ENCODE data around the gene LGR4.

LGR4 gene

DNA sequence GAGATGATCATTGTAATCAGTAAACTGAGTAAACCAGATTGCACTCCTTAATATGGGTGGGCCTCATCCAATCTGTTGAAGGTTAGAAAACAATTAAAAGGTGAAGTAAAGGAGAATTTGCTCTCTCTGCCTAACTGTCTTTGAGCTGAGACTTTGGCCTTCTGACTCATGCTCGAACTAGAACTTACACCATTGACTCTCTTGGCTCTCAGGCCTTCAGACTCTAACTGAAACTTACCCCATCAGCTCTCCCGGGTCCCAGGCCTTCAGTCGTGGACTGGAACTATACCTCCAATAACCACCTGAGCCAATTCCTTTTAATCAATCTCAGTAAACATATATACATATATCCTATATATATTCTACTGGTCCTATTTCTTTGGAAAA is 34.0 kb downstream of the LGR4 start:
- FAIRE-seq: no peak
- TF ChIP-seq SPI1 (IDR thresholded peaks at IDR 0.05; ENCODE audit: low read depth, low read length) (no peak), PAX5 (IDR thresholded peaks at IDR 0.05; ENCODE audit: insufficient read depth, low read length, severe bottlenecking) (no peak), POLR2A (IDR thresholded peaks at IDR 0.05; ENCODE audit: low read depth, low read length) (no peak), POLR2AphosphoS5 (IDR thresholded peaks at IDR 0.05; ENCODE audit: low read depth, low read length) (no peak), TAF1 (IDR thresholded peaks at IDR 0.05; ENCODE audit: low read depth, low read length) (no peak), POU2F2 (IDR thresholded peaks at IDR 0.05; ENCODE audit: low read depth, low read length) (no peak)

GRCh38 chr11:27437829-27438594 is 34.6 kb downstream of the LGR4 start:
- no peak for TF ChIP-seq POU2F2 (IDR thresholded peaks at IDR 0.05; ENCODE audit: low read depth, low read length)
- no peak for TF ChIP-seq POLR2AphosphoS5 (IDR thresholded peaks at IDR 0.05; ENCODE audit: low read depth, low read length)
- TF ChIP-seq POLR2A (IDR thresholded peaks at IDR 0.05; ENCODE audit: low read depth, low read length): no peak
- TF ChIP-seq PAX5 (IDR thresholded peaks at IDR 0.05; ENCODE audit: insufficient read depth, low read length, severe bottlenecking): no peak
- TF ChIP-seq SPI1 (IDR thresholded peaks at IDR 0.05; ENCODE audit: low read depth, low read length): no peak
- TF ChIP-seq TAF1 (IDR thresholded peaks at IDR 0.05; ENCODE audit: low read depth, low read length): no peak
- DNase-seq (ENCODE audit: insufficient read length, low spot score): no peak
- FAIRE-seq: no peak

More for the DNA sequence above, 34.0 kb downstream of the LGR4 start:
- DNase-seq (ENCODE audit: insufficient read length, low spot score): no peak

GRCh38 chr11:27436916-27437315 is 35.7 kb downstream of the LGR4 start:
- TF ChIP-seq POLR2A (IDR thresholded peaks at IDR 0.05; ENCODE audit: low read depth, low read length) (no peak), PAX5 (IDR thresholded peaks at IDR 0.05; ENCODE audit: insufficient read depth, low read length, severe bottlenecking) (no peak), TAF1 (IDR thresholded peaks at IDR 0.05; ENCODE audit: low read depth, low read length) (no peak), POU2F2 (IDR thresholded peaks at IDR 0.05; ENCODE audit: low read depth, low read length) (no peak), POLR2AphosphoS5 (IDR thresholded peaks at IDR 0.05; ENCODE audit: low read depth, low read length) (no peak), SPI1 (IDR thresholded peaks at IDR 0.05; ENCODE audit: low read depth, low read length) (no peak)
- no peak for FAIRE-seq
- no peak for DNase-seq (ENCODE audit: insufficient read length, low spot score)

- DNase-seq (ENCODE audit: insufficient read length, low spot score) (no peak), FAIRE-seq (no peak)
- TF ChIP-seq SPI1 (IDR thresholded peaks at IDR 0.05; ENCODE audit: low read depth, low read length) (no peak), PAX5 (IDR thresholded peaks at IDR 0.05; ENCODE audit: insufficient read depth, low read length, severe bottlenecking) (no peak), POLR2A (IDR thresholded peaks at IDR 0.05; ENCODE audit: low read depth, low read length) (no peak), POU2F2 (IDR thresholded peaks at IDR 0.05; ENCODE audit: low read depth, low read length) (no peak), POLR2AphosphoS5 (IDR thresholded peaks at IDR 0.05; ENCODE audit: low read depth, low read length) (no peak), TAF1 (IDR thresholded peaks at IDR 0.05; ENCODE audit: low read depth, low read length) (no peak)
Measured at GRCh38 chr11:27433742-27434141, 38.8 kb downstream of the LGR4 start.

- DNase-seq (ENCODE audit: insufficient read length, low spot score): no peak
- no peak for FAIRE-seq
Measured at GRCh38 chr11:27431808-27432207, 40.8 kb downstream of the LGR4 start.

DNA sequence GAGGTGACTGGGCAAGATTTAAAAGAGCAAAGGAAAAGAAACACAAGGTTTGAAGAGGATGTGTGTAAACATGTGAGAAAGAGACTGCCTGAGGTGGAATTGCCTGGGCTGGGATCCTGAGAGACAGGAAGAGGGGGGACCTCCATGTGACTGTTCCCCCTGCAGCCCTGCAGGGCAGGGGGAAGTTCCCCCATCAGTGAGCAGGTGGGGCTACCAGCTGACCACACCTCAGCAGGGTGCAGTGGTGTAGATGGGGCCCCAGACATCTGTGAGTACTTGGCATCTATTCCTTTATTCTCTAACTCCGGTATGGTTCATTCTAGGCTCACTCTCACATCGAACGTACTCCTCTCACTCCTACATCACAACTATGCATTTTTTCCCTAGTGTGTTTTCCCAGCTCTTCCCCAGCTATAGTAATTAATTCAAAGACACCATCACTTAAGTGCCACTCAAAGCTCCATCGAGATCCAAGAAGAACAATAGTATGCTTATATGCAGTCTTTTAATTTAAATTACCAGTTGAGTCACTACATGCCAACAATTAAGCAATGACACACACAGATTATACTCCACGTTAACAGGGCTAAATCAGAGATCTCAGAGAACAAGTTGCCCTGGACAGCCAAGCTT is 42.7 kb downstream of the LGR4 start:
- TF ChIP-seq POU2F2 (IDR thresholded peaks at IDR 0.05; ENCODE audit: low read depth, low read length): no peak
- TF ChIP-seq POLR2A (IDR thresholded peaks at IDR 0.05; ENCODE audit: low read depth, low read length): no peak
- DNase-seq (ENCODE audit: insufficient read length, low spot score) (no peak), FAIRE-seq (no peak)

More at GRCh38 chr11:27431808-27432207, 40.8 kb downstream of the LGR4 start:
- no peak for TF ChIP-seq POLR2A (IDR thresholded peaks at IDR 0.05; ENCODE audit: low read depth, low read length)
- TF ChIP-seq POLR2AphosphoS5 (IDR thresholded peaks at IDR 0.05; ENCODE audit: low read depth, low read length): no peak
- TF ChIP-seq POU2F2 (IDR thresholded peaks at IDR 0.05; ENCODE audit: low read depth, low read length): no peak
- TF ChIP-seq SPI1 (IDR thresholded peaks at IDR 0.05; ENCODE audit: low read depth, low read length): no peak
- no peak for TF ChIP-seq PAX5 (IDR thresholded peaks at IDR 0.05; ENCODE audit: insufficient read depth, low read length, severe bottlenecking)
- no peak for TF ChIP-seq TAF1 (IDR thresholded peaks at IDR 0.05; ENCODE audit: low read depth, low read length)

DNA sequence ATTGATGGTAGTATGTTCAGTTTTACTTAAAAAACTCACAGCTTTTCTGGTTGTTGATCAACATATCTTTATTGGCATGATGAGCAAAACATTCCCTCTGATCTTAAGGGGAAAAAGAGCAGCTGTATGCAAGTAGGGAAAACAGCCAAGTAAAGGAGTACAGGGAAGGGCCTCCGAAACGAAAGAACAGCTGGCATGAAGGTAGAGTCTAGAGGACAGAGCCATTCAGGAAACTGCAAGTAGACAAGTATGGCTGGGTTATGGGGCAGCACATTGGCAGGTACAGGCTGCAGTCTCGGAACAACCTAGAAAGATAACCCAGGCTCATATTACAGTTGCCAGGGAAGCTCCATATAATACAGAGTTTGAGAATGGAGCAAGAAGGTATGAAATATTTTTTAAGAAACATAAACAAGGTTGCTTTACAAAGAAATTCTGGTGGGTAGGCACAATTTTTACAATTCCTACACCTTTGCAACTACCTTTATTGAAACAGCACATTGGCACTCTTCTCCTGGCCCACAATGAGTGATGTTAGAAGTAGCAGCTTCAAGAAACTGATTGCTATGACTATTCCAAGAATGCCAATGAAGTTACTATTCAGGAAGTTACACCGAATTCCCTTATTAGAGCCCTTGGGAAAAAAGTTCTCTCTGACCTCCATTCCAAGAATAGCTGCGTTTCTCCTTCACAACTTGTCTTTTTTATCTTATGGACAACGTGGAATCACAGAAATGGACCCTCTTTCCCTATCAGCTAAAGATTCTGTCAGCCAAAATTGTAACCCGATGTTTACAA is 45.2 kb downstream of the LGR4 start:
- DNase-seq (ENCODE audit: insufficient read length, low spot score) (no peak), FAIRE-seq (no peak)
- TF ChIP-seq POLR2AphosphoS5 (IDR thresholded peaks at IDR 0.05; ENCODE audit: low read depth, low read length) (no peak), PAX5 (IDR thresholded peaks at IDR 0.05; ENCODE audit: insufficient read depth, low read length, severe bottlenecking) (no peak), POLR2A (IDR thresholded peaks at IDR 0.05; ENCODE audit: low read depth, low read length) (no peak), POU2F2 (IDR thresholded peaks at IDR 0.05; ENCODE audit: low read depth, low read length) (no peak), TAF1 (IDR thresholded peaks at IDR 0.05; ENCODE audit: low read depth, low read length) (no peak), SPI1 (IDR thresholded peaks at IDR 0.05; ENCODE audit: low read depth, low read length) (no peak)

GRCh38 chr11:27425814-27426213 is 46.8 kb downstream of the LGR4 start:
- FAIRE-seq (no peak), DNase-seq (ENCODE audit: insufficient read length, low spot score) (no peak)
- TF ChIP-seq PAX5 (IDR thresholded peaks at IDR 0.05; ENCODE audit: insufficient read depth, low read length, severe bottlenecking) (no peak), SPI1 (IDR thresholded peaks at IDR 0.05; ENCODE audit: low read depth, low read length) (no peak), POLR2AphosphoS5 (IDR thresholded peaks at IDR 0.05; ENCODE audit: low read depth, low read length) (no peak), POU2F2 (IDR thresholded peaks at IDR 0.05; ENCODE audit: low read depth, low read length) (no peak), TAF1 (IDR thresholded peaks at IDR 0.05; ENCODE audit: low read depth, low read length) (no peak), POLR2A (IDR thresholded peaks at IDR 0.05; ENCODE audit: low read depth, low read length) (no peak)

- TF ChIP-seq TAF1 (IDR thresholded peaks at IDR 0.05; ENCODE audit: low read depth, low read length) (no peak), POU2F2 (IDR thresholded peaks at IDR 0.05; ENCODE audit: low read depth, low read length) (no peak), POLR2A (IDR thresholded peaks at IDR 0.05; ENCODE audit: low read depth, low read length) (no peak), PAX5 (IDR thresholded peaks at IDR 0.05; ENCODE audit: insufficient read depth, low read length, severe bottlenecking) (no peak), SPI1 (IDR thresholded peaks at IDR 0.05; ENCODE audit: low read depth, low read length) (no peak), POLR2AphosphoS5 (IDR thresholded peaks at IDR 0.05; ENCODE audit: low read depth, low read length) (no peak)
- no peak for DNase-seq (ENCODE audit: insufficient read length, low spot score)
- FAIRE-seq: no peak
Measured at GRCh38 chr11:27423125-27423524, 49.5 kb downstream of the LGR4 start.
